Measurements from ENCODE around the gene LGALS13.

Gene LGALS13

DNA sequence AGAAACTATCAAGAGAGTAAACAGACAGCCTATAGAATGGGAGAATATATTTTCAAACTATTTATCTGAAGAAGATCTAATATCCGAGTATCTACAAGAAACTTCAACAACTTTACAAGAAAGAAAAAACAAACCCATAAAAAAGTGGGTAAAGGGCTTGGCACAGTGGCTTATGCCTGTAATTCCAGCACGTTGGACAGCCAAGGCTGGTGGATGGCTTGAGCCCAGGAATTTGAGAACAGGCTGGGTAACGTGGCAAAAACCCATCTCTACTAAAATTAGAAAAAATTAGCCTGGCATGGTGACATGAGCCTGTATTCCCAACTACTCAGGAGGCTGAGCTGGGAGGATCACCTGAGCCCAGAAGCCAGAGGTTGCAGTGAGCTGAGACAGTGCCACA, 45.6 kb downstream of the LGALS13 start:
- no peaks in the 10 kb centered on the region for H4K20me1 ChIP-seq (ENCODE audit: control insufficient read depth, insufficient read depth, low read depth, low read length)
- H3K27me3 ChIP-seq (ENCODE audit: control insufficient read depth, low read length): peaks cover 8% of the 10 kb centered on the region
- no peak overlapping the region for H3K27ac ChIP-seq (ENCODE audit: low read depth, low read length)
- H3K4me3 ChIP-seq (ENCODE audit: low read length): no peak overlapping the region
- no peaks in the 10 kb centered on the region for H3F3A ChIP-seq (ENCODE audit: control insufficient read depth, insufficient read depth)
- no peak overlapping the region for H3K4me2 ChIP-seq (ENCODE audit: low read length)
- H3K4me1 ChIP-seq (ENCODE audit: control insufficient read depth, low read length): no peaks in the 10 kb centered on the region
- H3K9me3 ChIP-seq (ENCODE audit: control insufficient read depth, insufficient read depth, low read length): no peaks in the 10 kb centered on the region
- no peaks in the 10 kb centered on the region for H3K36me3 ChIP-seq (ENCODE audit: control insufficient read depth, low read length)
- no peaks in the 10 kb centered on the region for H3K79me2 ChIP-seq (ENCODE audit: control insufficient read depth, low read length)
- no peaks in the 10 kb centered on the region for H3K9me2 ChIP-seq (replicated peaks; ENCODE audit: control insufficient read depth, low read length)
- no peak for TF ChIP-seq CTCF (IDR thresholded peaks at IDR 0.05; ENCODE audit: low read depth, low read length, poor library complexity, severe bottlenecking)
- no peak for TF ChIP-seq EZH2phosphoT487 (IDR thresholded peaks at IDR 0.05; ENCODE audit: borderline replicate concordance, low read length)

- Histone ChIP-seq H3K9me3 (ENCODE audit: control insufficient read depth, insufficient read depth, low read length) (no peaks in the 10 kb centered on the region), H3K36me3 (ENCODE audit: control insufficient read depth, low read length) (no peaks in the 10 kb centered on the region), H3K79me2 (ENCODE audit: control insufficient read depth, low read length) (no peaks in the 10 kb centered on the region), H4K20me1 (ENCODE audit: control insufficient read depth, insufficient read depth, low read depth, low read length) (no peaks in the 10 kb centered on the region), H3K27me3 (ENCODE audit: control insufficient read depth, low read length) (no peaks in the 10 kb centered on the region), H3K4me2 (ENCODE audit: low read length) (no peak within 1 kb of the TSS), H3F3A (ENCODE audit: control insufficient read depth, insufficient read depth) (no peaks in the 10 kb centered on the region), H3K9me2 (replicated peaks; ENCODE audit: control insufficient read depth, low read length) (no peaks in the 10 kb centered on the region), H3K4me1 (ENCODE audit: control insufficient read depth, low read length) (no peaks in the 10 kb centered on the region), H3K4me3 (ENCODE audit: low read length) (no peak within 1 kb of the TSS), H3K27ac (ENCODE audit: low read depth, low read length) (no peak within 1 kb of the TSS)
- TF ChIP-seq CTCF (IDR thresholded peaks at IDR 0.05; ENCODE audit: low read depth, low read length, poor library complexity, severe bottlenecking) (no peak), EZH2phosphoT487 (IDR thresholded peaks at IDR 0.05; ENCODE audit: borderline replicate concordance, low read length) (no peak)
Measured at GRCh38 chr19:39655613-39656012, 53.3 kb downstream of the LGALS13 start, which contains the start of gene LGALS16. TSS of gene LGALS16 (plus strand) at chr19:39655913. CDS start at chr19:39655962, 49 bp downstream.

All from DOHH2 (cell line).